ENCODE data around the gene ENDOU.

GRCh38 chr12:47763481-47764346 lies 38.4 kb upstream of the ENDOU start:
- TF ChIP-seq CTCF (IDR thresholded peaks at IDR 0.05) (no peak), POLR2AphosphoS5 (IDR thresholded peaks at IDR 0.05) (no peak), POLR2A (IDR thresholded peaks at IDR 0.05) (no peak)

Measured in stomach (tissue), 4 donors.